Body of pancreas (tissue), 4 donors: ENCODE results near the gene GTF2IRD1.

ENCODE experiments used
- CTCF ChIP-seq, 7 experiments: fragments of 450-650 bp in 4 of 7; fragments of 200-600 bp in 3 of 7; sonication (generic) in 3 of 7; IDR thresholded peaks; one replicate each; pipeline ENCODE4 v1.5.1; 2016 to 2019; ENCODE audit warnings: antibody characterized with exemption in 7 of 7
- POLR2A ChIP-seq, 3 donors: fragments of 450-650 bp; IDR thresholded peaks; one replicate each; pipeline ENCODE4 v1.6.1; 2016; ENCODE audit warnings: antibody characterized with exemption in 3 of 3, mild to moderate bottlenecking in 2 of 3

GRCh38 chr7:74585844-74586243 is 132.1 kb downstream of the GTF2IRD1 start:
- TF ChIP-seq CTCF (IDR thresholded peaks at IDR 0.05) = no peak
- no peak for TF ChIP-seq POLR2A (IDR thresholded peaks at IDR 0.05)
